K562 (cell line): ENCODE results near the gene SLAMF6. TPM values are rescaled to one million over a fixed set of nuclear protein-coding genes. Genes with fewer than 3 reads are reported as not detected.

Experiments used
- ATF3 ChIP-seq, 2 experiments: fragments of 450-650 bp in 1 of 2; sonication (generic) in 1 of 2; formaldehyde crosslinking in 1 of 2; IDR thresholded peaks in 1 of 2; conservative IDR thresholded peaks in 1 of 2; 2 replicates each; pipeline versions ENCODE4 v1.6.1 to v1.8.1; 2016 to 2023; ENCODE audit warnings: mild to moderate bottlenecking in 2 of 2, moderate library complexity in 2 of 2, inconsistent platforms in 1 of 2, missing genetic modification reagents in 1 of 2
- CSDE1 ChIP-seq, 2 experiments: fragments of 450-650 bp; IDR thresholded peaks; 2 replicates each; pipeline ENCODE4 v1.6.1; 2016; ENCODE audit warnings: mild to moderate bottlenecking in 1 of 2
- CTCF ChIP-seq, 3 experiments: IDR thresholded peaks in 2 of 3; conservative IDR thresholded peaks in 1 of 3; 2 replicates each; pipeline ENCODE4 v1.5.1; 2011 to 2012; ENCODE audit warnings: low read length in 3 of 3, mild to moderate bottlenecking in 3 of 3, control low read depth in 2 of 3, improper control_type of control experiment in 1 of 3, inconsistent platforms in 1 of 3, low read depth in 1 of 3, mixed read lengths in 1 of 3, moderate library complexity in 1 of 3; ENCODE audit not compliant: insufficient read depth in 2 of 3
- E2F6 ChIP-seq, 2 experiments: IDR thresholded peaks; 2 replicates each; pipeline ENCODE4 v1.6.1; 2011; ENCODE audit warnings: borderline replicate concordance in 1 of 2, control low read depth in 1 of 2, low read depth in 1 of 2, low read length in 1 of 2, mild to moderate bottlenecking in 1 of 2, mixed read lengths in 1 of 2, moderate library complexity in 1 of 2; ENCODE audit not compliant: insufficient read depth in 1 of 2, insufficient read length in 1 of 2, poor library complexity in 1 of 2, severe bottlenecking in 1 of 2; ENCODE audit errors: extremely low read depth in 1 of 2
- ETS1 ChIP-seq: conservative IDR thresholded peaks from 2 replicates; pipeline ENCODE4 v1.6.1; 2011; ENCODE audit warnings: low read depth, mild to moderate bottlenecking, low read length; ENCODE audit not compliant: control insufficient read depth
- GTF2E2 ChIP-seq: fragments of 200-800 bp; sonication (Bioruptor generic); IDR thresholded peaks from 2 replicates; pipeline ENCODE4 v1.6.1; 2016; ENCODE audit warnings: missing genetic modification characterization, missing compliant biosample characterization
- HBP1 ChIP-seq: fragments of 450-650 bp; formaldehyde crosslinking; IDR thresholded peaks from 2 replicates; pipeline ENCODE4 v1.4.0; 2022; ENCODE audit warnings: missing genetic modification characterization
- ID3 ChIP-seq, 2 experiments: fragments of 250-450 bp in 1 of 2; fragments of 450-650 bp in 1 of 2; sonication (Bioruptor Pico) in 1 of 2; IDR thresholded peaks; 2 replicates each; pipeline versions ENCODE4 v1.6.1 to v1.8.0; 2016 to 2021; ENCODE audit warnings: mild to moderate bottlenecking in 2 of 2, moderate library complexity in 2 of 2, missing compliant biosample characterization in 1 of 2, missing genetic modification characterization in 1 of 2
- MLLT1 ChIP-seq, 2 experiments: fragments of 450-650 bp; IDR thresholded peaks; 2 replicates each; pipeline ENCODE4 v1.6.1; 2016
- SMAD1 ChIP-seq: fragments of 150-350 bp; IDR thresholded peaks from 2 replicates; pipeline ENCODE4 v1.6.1; 2014; ENCODE audit warnings: low read length, low read depth; ENCODE audit not compliant: partially characterized antibody
- TAF9B ChIP-seq: fragments of 450-650 bp; IDR thresholded peaks from 2 replicates; pipeline ENCODE4 v1.6.1; 2018; ENCODE audit warnings: mild to moderate bottlenecking; ENCODE audit not compliant: partially characterized antibody
- ZNF277 ChIP-seq: fragments of 250-450 bp; sonication (Bioruptor Pico); IDR thresholded peaks from 2 replicates; pipeline ENCODE4 v1.8.0; 2022; ENCODE audit warnings: inconsistent platforms, mild to moderate bottlenecking, moderate library complexity, borderline replicate concordance
- ZNF696 ChIP-seq: fragments of 250-450 bp; sonication (Bioruptor Pico); conservative IDR thresholded peaks from 2 replicates; pipeline ENCODE4 v1.4.0; 2020; ENCODE audit warnings: mild to moderate bottlenecking, moderate library complexity
- ZNF77 ChIP-seq: fragments of 250-450 bp; sonication (Bioruptor Pico); IDR thresholded peaks from 2 replicates; pipeline ENCODE4 v1.5.0; 2020
- polyA plus RNA-seq, 8 experiments: library from polyadenylated mRNA; depleted of rRNA in 4 of 8; stranded (reverse) in 5 of 8; unstranded in 3 of 8; fragments of >200 nt; fragmentation: Nextera tagmentation in 2 of 8; fragmentation: Illumina TruSeq in 1 of 8; extraction: Ambion mirVana in 2 of 8; extraction: Trizol in 1 of 8; gene quantifications; 2 replicates each; pipeline versions ENCODE4 v1.2.1 to v1.2.3, GENCODE V29; 2011 to 2014; ENCODE audit warnings: inconsistent platforms in 1 of 8, missing spikeins in 1 of 8
- total RNA-seq, 7 experiments: library from RNA; depleted of rRNA in 6 of 7; stranded (reverse); fragments of >200 nt in 6 of 7; fragmentation: Illumina TruSeq in 2 of 7; extraction: Trizol in 2 of 7; gene quantifications; 2 replicates each; pipeline versions ENCODE4 v1.2.1 to v1.2.3, GENCODE V29; 2011 to 2021; ENCODE audit warnings: low replicate concordance in 1 of 7

Gene SLAMF6
- total and polyA plus RNA-seq, 9 of the 15 experiments (the other 6 are each of a cell fraction or from before 2014, with no cell fraction given): 0.56 to 4.8 (median 1.1) TPM

GRCh38 chr1:160548960-160549664 lies 26.1 kb upstream of the SLAMF6 start (continued):
- TF ChIP-seq E2F6 (IDR thresholded peaks at IDR 0.05; ENCODE audit: borderline replicate concordance in 1 of 2, extremely low read depth in 1 of 2, insufficient read depth in 1 of 2, insufficient read length in 1 of 2, low read depth in 1 of 2, low read length in 1 of 2, poor library complexity in 1 of 2, severe bottlenecking in 1 of 2) (no peak), ZNF77 (CRISPR knock-in tag) (no peak), MLLT1 (IDR thresholded peaks at IDR 0.05) (peak in 1 of 2 experiments; percentile 75; a peak in 2 of 4 replicates), TAF9B (peak; percentile 41), CSDE1 (IDR thresholded peaks at IDR 0.05) (no peak), ATF3 (IDR thresholded peaks at IDR 0.05) (no peak), ATF3 (CRISPR knock-in tag; conservative IDR thresholded peaks at IDR 0.05) (no peak), GTF2E2 (tag) (no peak), ZNF696 (CRISPR knock-in tag) (no peak), ETS1 (no peak), HBP1 (CRISPR knock-in tag) (peak; percentile 93), CTCF (IDR thresholded peaks at IDR 0.05 in 2 of 3, conservative IDR thresholded peaks at IDR 0.05 in 1 of 3; ENCODE audit: insufficient read depth in 2 of 3, low read depth in 1 of 3, low read length in 3 of 3) (no peak), SMAD1 (no peak), ZNF277 (CRISPR knock-in tag) (no peak), ID3 (CRISPR knock-in tag; IDR thresholded peaks at IDR 0.05) (no peak), ID3 (tag; IDR thresholded peaks at IDR 0.05) (no peak)
